ENCODE data around the gene CYREN.

- TF ChIP-seq, protein P1, sequence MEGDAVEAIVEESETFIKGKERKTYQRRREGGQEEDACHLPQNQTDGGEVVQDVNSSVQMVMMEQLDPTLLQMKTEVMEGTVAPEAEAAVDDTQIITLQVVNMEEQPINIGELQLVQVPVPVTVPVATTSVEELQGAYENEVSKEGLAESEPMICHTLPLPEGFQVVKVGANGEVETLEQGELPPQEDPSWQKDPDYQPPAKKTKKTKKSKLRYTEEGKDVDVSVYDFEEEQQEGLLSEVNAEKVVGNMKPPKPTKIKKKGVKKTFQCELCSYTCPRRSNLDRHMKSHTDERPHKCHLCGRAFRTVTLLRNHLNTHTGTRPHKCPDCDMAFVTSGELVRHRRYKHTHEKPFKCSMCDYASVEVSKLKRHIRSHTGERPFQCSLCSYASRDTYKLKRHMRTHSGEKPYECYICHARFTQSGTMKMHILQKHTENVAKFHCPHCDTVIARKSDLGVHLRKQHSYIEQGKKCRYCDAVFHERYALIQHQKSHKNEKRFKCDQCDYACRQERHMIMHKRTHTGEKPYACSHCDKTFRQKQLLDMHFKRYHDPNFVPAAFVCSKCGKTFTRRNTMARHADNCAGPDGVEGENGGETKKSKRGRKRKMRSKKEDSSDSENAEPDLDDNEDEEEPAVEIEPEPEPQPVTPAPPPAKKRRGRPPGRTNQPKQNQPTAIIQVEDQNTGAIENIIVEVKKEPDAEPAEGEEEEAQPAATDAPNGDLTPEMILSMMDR (IDR thresholded peaks at IDR 0.05): no peak
- TF ChIP-seq POLR2A (IDR thresholded peaks at IDR 0.05): no peak
- no peak for TF ChIP-seq POLR2AphosphoS5 (IDR thresholded peaks at IDR 0.05)
These were observed 45.2 kb upstream of the CYREN start for GRCh38 chr7:135215698-135216097.

Data from upper lobe of left lung (tissue), 4 donors.